WTC11 (cell line): ENCODE results near the gene GRAMD4. TPM values are rescaled to one million over a fixed set of nuclear protein-coding genes. Genes with fewer than 3 reads are reported as not detected.

Experiments
- ATAC-seq: fragments of 200-7000 bp; cut with Tn5 transposase; 2 replicates; pipeline ENCODE4 v1.10.0; 2021; ENCODE audit warnings: mild to moderate bottlenecking, moderate library complexity
- CTCF ChIA-PET: fragments of 300-600 bp; sonication (Branson Sonifier 250); formaldehyde crosslinking; loops from one replicate; lab custom pipeline; 2021; ENCODE audit warnings: antibody characterized with exemption; lab: Charles Lee
- POLR2A ChIA-PET: fragments of 350-600 bp; sonication (Branson Sonifier 250); formaldehyde crosslinking; loops from one replicate; lab custom pipeline; 2021; ENCODE audit warnings: antibody characterized with exemption; lab: Charles Lee
- DNase-seq: peaks from one replicate; pipeline ENCODE4 v3.0.0; 2021; ENCODE audit warnings: low spot score
- H3K27ac Mint-ChIP-seq: 2 replicates; pipeline ENCODE4 v1.8.0; 2021; ENCODE audit warnings: mixed read lengths
- H3K27me3 Mint-ChIP-seq: 2 replicates; pipeline ENCODE4 v1.8.0; 2021; ENCODE audit warnings: low read depth, mild to moderate bottlenecking, moderate library complexity, mixed read lengths
- H3K36me3 Mint-ChIP-seq: 2 replicates; pipeline ENCODE4 v1.8.0; 2021; ENCODE audit warnings: mixed read lengths
- H3K4me1 Mint-ChIP-seq: 2 replicates; pipeline ENCODE4 v1.8.0; 2022; ENCODE audit warnings: mixed read lengths
- H3K4me3 Mint-ChIP-seq: 2 replicates; pipeline ENCODE4 v1.8.0; 2021; ENCODE audit warnings: mild to moderate bottlenecking, moderate library complexity, mixed read lengths
- H3K9me3 Mint-ChIP-seq: 2 replicates; pipeline ENCODE4 v1.8.0; 2021; ENCODE audit warnings: mixed read lengths
- ATF1 ChIP-seq: sonication (generic); formaldehyde crosslinking; IDR thresholded peaks from 2 replicates; pipeline ENCODE4 v1.8.1; 2023; ENCODE audit warnings: mild to moderate bottlenecking, moderate library complexity, missing genetic modification reagents
- CREB1 ChIP-seq: sonication (generic); formaldehyde crosslinking; IDR thresholded peaks from 2 replicates; pipeline ENCODE4 v1.8.0; 2023; ENCODE audit warnings: mild to moderate bottlenecking, missing genetic modification reagents
- EMX1 ChIP-seq: fragments of 250-450 bp; sonication (Bioruptor Pico); IDR thresholded peaks from 2 replicates; pipeline ENCODE4 v1.8.0; 2021; ENCODE audit warnings: mild to moderate bottlenecking
- ETV6 ChIP-seq: sonication (generic); formaldehyde crosslinking; IDR thresholded peaks from 2 replicates; pipeline ENCODE4 v1.8.1; 2022; ENCODE audit warnings: mild to moderate bottlenecking, missing genetic modification reagents
- IRF2 ChIP-seq: sonication (generic); formaldehyde crosslinking; IDR thresholded peaks from 2 replicates; pipeline ENCODE4 v1.8.0; 2022; ENCODE audit warnings: low read depth, missing genetic modification reagents, borderline replicate concordance
- JUN ChIP-seq: sonication (generic); formaldehyde crosslinking; IDR thresholded peaks from 2 replicates; pipeline ENCODE4 v1.8.0; 2023; ENCODE audit warnings: mild to moderate bottlenecking, missing genetic modification reagents
- KAT7 ChIP-seq: sonication (generic); formaldehyde crosslinking; IDR thresholded peaks from 2 replicates; pipeline ENCODE4 v1.8.1; 2023; ENCODE audit warnings: missing genetic modification reagents, mild to moderate bottlenecking, borderline replicate concordance
- MXD4 ChIP-seq: fragments of 250-450 bp; sonication (Bioruptor Pico); IDR thresholded peaks from 2 replicates; pipeline ENCODE4 v1.8.0; 2021; ENCODE audit warnings: mild to moderate bottlenecking, moderate library complexity, borderline replicate concordance
- OVOL2 ChIP-seq: fragments of 250-450 bp; sonication (Bioruptor Pico); IDR thresholded peaks from 2 replicates; pipeline ENCODE4 v1.9.0; 2021; ENCODE audit warnings: mild to moderate bottlenecking, borderline replicate concordance
- SMAD4 ChIP-seq: sonication (generic); formaldehyde crosslinking; IDR thresholded peaks from 2 replicates; pipeline ENCODE4 v1.8.0; 2022; ENCODE audit warnings: mild to moderate bottlenecking, missing genetic modification reagents
- TEAD4 ChIP-seq: sonication (generic); formaldehyde crosslinking; IDR thresholded peaks from 2 replicates; pipeline ENCODE4 v1.8.0; 2022; ENCODE audit warnings: mild to moderate bottlenecking, missing genetic modification reagents
- ZNF396 ChIP-seq: fragments of 250-450 bp; sonication (Bioruptor Pico); IDR thresholded peaks from 2 replicates; pipeline ENCODE4 v1.8.0; 2021; ENCODE audit warnings: mild to moderate bottlenecking, moderate library complexity, borderline replicate concordance
- ZNF416 ChIP-seq: fragments of 250-450 bp; sonication (Bioruptor Pico); IDR thresholded peaks from 2 replicates; pipeline ENCODE4 v1.9.0; 2021; ENCODE audit warnings: mild to moderate bottlenecking, inconsistent platforms
- ZNF423 ChIP-seq: fragments of 250-450 bp; sonication (Bioruptor Pico); IDR thresholded peaks from 2 replicates; pipeline ENCODE4 v2.1.2; 2022; ENCODE audit warnings: mild to moderate bottlenecking, moderate library complexity
- total RNA-seq: library from RNA; stranded (reverse); gene quantifications from 3 replicates; pipeline ENCODE4 v1.2.3, GENCODE V29; 2021
- TF ChIP-seq, protein P1 (sequence below): sonication (generic); formaldehyde crosslinking; IDR thresholded peaks from 2 replicates; pipeline ENCODE4 v1.8.1; 2023; ENCODE audit warnings: mild to moderate bottlenecking, missing genetic modification reagents, moderate library complexity
- TF ChIP-seq, protein P2 (sequence below): sonication (generic); formaldehyde crosslinking; IDR thresholded peaks from 2 replicates; pipeline ENCODE4 v1.8.1; 2022; ENCODE audit warnings: missing genetic modification reagents, borderline replicate concordance
- TF ChIP-seq, protein P3 (sequence below): fragments of 250-450 bp; sonication (Bioruptor Pico); conservative IDR thresholded peaks from 2 replicates; pipeline ENCODE4 v1.9.0; 2021; ENCODE audit warnings: mild to moderate bottlenecking
- TF ChIP-seq, protein P4 (sequence below): sonication (generic); formaldehyde crosslinking; conservative IDR thresholded peaks from 2 replicates; pipeline ENCODE4 v1.8.1; 2022; ENCODE audit warnings: mild to moderate bottlenecking, missing genetic modification reagents
- TF ChIP-seq, protein P5 (sequence below): fragments of 250-450 bp; sonication (Bioruptor Pico); IDR thresholded peaks from 2 replicates; pipeline ENCODE4 v1.9.0; 2021; ENCODE audit warnings: mild to moderate bottlenecking, borderline replicate concordance
- TF ChIP-seq, protein P6 (sequence below): sonication (generic); formaldehyde crosslinking; IDR thresholded peaks from 2 replicates; pipeline ENCODE4 v1.8.1; 2023; ENCODE audit warnings: mild to moderate bottlenecking, missing genetic modification reagents, moderate library complexity
- TF ChIP-seq, protein P7 (sequence below): sonication (generic); formaldehyde crosslinking; IDR thresholded peaks from 2 replicates; pipeline ENCODE4 v1.8.0; 2022; ENCODE audit warnings: mild to moderate bottlenecking, missing genetic modification reagents

Gene GRAMD4
- total RNA-seq, 1 experiment from 2014 or later: 41.0 TPM

DNA sequence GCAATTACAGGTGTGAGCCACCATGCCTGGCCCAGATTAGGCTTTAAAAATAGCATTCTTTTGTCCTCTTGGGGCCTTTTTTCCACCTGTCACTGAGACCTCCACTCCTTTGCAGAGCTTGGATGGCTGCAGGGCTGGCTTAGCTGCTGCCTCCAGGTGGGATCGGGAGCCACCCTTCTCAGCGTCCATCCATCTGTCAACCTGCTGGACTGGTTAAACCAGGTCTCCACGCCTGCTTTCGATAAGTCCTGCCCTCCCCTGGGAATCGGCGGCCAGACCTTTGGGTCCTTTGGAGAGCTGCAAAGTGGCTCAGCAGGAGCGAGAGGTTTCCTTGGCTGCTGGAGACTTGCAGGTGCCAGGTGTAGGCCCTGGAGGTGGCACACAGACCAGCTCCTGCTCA lies 23.4 kb upstream of the GRAMD4 start (continued):
- TF ChIP-seq, protein P1, sequence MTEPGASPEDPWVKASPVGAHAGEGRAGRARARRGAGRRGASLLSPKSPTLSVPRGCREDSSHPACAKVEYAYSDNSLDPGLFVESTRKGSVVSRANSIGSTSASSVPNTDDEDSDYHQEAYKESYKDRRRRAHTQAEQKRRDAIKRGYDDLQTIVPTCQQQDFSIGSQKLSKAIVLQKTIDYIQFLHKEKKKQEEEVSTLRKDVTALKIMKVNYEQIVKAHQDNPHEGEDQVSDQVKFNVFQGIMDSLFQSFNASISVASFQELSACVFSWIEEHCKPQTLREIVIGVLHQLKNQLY (CRISPR knock-in tag): no peak
- TF ChIP-seq, protein P2, sequence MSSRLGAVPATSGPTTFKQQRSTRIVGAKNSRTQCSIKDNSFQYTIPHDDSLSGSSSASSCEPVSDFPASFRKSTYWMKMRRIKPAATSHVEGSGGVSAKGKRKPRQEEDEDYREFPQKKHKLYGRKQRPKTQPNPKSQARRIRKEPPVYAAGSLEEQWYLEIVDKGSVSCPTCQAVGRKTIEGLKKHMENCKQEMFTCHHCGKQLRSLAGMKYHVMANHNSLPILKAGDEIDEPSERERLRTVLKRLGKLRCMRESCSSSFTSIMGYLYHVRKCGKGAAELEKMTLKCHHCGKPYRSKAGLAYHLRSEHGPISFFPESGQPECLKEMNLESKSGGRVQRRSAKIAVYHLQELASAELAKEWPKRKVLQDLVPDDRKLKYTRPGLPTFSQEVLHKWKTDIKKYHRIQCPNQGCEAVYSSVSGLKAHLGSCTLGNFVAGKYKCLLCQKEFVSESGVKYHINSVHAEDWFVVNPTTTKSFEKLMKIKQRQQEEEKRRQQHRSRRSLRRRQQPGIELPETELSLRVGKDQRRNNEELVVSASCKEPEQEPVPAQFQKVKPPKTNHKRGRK (CRISPR knock-in tag): no peak
- no peak for TF ChIP-seq ETV6 (CRISPR knock-in tag)
- TF ChIP-seq ATF1 (CRISPR knock-in tag): no peak
- TF ChIP-seq MXD4 (CRISPR knock-in tag): no peak
- TF ChIP-seq ZNF416 (CRISPR knock-in tag): no peak

DNA sequence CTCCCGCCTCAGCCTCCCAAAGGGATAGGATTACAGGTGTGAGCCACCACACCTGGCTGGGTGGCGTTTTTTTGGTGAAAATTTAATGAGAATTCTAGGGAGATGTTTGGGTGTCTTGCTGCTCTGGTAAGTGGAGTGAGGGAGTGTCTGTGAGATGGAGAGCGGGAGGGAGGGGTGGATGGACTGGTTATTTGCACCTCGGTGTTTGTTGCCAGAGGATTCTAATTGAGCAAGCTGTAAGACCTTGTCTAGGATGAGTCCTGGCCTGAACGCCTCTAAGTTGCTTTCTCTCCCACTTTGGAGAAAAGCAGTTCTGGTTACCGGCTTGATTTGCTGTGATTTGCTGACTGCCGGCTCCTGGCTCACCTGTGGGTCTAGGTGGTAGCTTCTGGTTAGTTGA lies 22.0 kb upstream of the GRAMD4 start:
- Mint-ChIP-seq H3K9me3 (no peaks in the 10 kb centered on the region), H3K27me3 (no peaks in the 10 kb centered on the region), H3K27ac (no peak overlapping the region), H3K36me3 (no peaks in the 10 kb centered on the region), H3K4me1 (peaks cover 9% of the 10 kb centered on the region), H3K4me3 (no peak overlapping the region)
- ChIA-PET CTCF (interaction anchor here (0.8 to 3.7 kb wide), 4 partner anchors 35 to 231 kb away, joined by 3 to 23 read pairs (median 4); no protein-coding TSS in a partner anchor), POLR2A (interaction anchor here (0.6 kb wide), 1 partner anchor 164 kb away, joined by 3 read pairs; the partner anchor contains the start of gene TBC1D22A)
- ATAC-seq: no peak
- DNase-seq: no peak
- TF ChIP-seq ZNF396 (CRISPR knock-in tag) (no peak), KAT7 (no peak), ZNF423 (CRISPR knock-in tag) (no peak), CREB1 (CRISPR knock-in tag) (no peak), JUN (CRISPR knock-in tag) (no peak), OVOL2 (CRISPR knock-in tag) (no peak), TEAD4 (CRISPR knock-in tag) (no peak), SMAD4 (CRISPR knock-in tag) (no peak), EMX1 (CRISPR knock-in tag) (no peak)
- TF ChIP-seq, protein P3, sequence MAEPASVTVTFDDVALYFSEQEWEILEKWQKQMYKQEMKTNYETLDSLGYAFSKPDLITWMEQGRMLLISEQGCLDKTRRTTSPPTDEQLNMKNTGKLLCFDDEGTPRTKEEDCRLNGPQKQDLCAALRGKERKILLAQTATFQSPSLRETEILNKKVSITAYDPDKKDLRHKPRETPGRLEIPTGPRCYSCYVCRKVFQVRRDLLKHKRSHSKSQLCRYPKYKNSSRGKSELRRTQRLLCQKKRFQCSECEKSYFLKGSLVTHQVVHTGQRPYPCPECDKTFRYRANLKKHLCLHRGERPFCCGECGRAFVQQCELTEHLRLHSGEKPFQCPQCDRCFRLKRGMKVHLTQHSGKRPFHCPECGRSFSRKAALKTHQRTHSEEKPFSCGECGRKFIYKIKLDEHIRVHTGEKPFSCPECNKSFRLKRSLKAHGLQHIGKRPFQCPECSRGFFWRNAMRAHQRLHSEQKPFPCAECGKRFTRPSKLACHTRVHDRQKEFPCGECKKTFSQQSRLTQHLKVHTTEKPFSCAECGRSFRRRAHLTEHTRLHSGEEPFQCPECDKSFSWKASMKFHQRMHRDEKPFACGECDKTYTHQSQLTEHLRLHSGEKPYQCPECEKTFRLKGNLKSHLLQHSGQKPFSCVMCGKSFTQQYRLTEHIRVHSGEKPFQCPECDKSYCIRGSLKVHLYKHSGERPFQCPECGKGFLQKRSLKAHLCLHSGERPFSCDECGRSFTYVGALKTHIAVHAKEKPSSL (CRISPR knock-in tag): no peak
- TF ChIP-seq, all 79 proteins: peak for 0

DNA sequence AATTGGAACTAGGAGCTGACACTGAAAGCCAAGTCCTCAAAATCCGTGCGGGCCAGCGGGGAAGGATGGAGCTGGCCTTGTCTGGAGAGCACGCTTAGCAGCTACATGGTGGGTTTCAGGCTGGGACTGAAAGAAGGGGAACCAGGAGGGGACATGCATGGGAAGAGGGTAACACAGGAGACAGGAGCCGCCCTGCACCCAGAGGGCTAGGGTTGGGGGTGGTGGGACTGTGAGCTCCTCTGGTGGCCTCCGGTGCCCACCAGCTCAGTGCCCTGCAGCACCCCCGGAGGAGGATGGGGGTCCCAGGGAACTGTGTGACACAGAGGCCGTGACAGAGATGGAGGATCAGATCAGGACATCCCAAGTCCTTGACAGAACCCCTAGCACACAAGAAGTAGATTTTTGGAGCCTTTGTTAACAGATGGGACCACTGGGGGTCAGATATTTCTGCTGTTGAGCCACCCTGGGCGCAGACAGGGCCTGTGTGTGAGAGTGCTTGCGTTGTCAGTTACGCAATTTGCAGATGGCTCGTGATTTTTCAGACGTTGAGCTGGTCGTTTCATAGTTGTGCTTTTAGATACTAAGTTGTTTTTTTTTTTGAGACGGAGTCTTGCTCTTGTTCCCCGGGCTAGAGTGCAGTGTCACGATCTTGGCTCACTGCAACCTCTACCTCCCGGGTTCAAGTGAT lies 21.3 kb upstream of the GRAMD4 start:
- ATAC-seq: no peak
- CTCF ChIA-PET: interaction anchor here (0.8 to 3.7 kb wide), 4 partner anchors 35 to 231 kb away, joined by 3 to 23 read pairs (median 4); no protein-coding TSS in a partner anchor
- H3K27ac Mint-ChIP-seq: no peak overlapping the region
- TF ChIP-seq, protein P4, sequence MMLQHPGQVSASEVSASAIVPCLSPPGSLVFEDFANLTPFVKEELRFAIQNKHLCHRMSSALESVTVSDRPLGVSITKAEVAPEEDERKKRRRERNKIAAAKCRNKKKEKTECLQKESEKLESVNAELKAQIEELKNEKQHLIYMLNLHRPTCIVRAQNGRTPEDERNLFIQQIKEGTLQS (CRISPR knock-in tag): no peak
- TF ChIP-seq, protein P5, sequence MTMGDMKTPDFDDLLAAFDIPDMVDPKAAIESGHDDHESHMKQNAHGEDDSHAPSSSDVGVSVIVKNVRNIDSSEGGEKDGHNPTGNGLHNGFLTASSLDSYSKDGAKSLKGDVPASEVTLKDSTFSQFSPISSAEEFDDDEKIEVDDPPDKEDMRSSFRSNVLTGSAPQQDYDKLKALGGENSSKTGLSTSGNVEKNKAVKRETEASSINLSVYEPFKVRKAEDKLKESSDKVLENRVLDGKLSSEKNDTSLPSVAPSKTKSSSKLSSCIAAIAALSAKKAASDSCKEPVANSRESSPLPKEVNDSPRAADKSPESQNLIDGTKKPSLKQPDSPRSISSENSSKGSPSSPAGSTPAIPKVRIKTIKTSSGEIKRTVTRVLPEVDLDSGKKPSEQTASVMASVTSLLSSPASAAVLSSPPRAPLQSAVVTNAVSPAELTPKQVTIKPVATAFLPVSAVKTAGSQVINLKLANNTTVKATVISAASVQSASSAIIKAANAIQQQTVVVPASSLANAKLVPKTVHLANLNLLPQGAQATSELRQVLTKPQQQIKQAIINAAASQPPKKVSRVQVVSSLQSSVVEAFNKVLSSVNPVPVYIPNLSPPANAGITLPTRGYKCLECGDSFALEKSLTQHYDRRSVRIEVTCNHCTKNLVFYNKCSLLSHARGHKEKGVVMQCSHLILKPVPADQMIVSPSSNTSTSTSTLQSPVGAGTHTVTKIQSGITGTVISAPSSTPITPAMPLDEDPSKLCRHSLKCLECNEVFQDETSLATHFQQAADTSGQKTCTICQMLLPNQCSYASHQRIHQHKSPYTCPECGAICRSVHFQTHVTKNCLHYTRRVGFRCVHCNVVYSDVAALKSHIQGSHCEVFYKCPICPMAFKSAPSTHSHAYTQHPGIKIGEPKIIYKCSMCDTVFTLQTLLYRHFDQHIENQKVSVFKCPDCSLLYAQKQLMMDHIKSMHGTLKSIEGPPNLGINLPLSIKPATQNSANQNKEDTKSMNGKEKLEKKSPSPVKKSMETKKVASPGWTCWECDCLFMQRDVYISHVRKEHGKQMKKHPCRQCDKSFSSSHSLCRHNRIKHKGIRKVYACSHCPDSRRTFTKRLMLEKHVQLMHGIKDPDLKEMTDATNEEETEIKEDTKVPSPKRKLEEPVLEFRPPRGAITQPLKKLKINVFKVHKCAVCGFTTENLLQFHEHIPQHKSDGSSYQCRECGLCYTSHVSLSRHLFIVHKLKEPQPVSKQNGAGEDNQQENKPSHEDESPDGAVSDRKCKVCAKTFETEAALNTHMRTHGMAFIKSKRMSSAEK: no peak
- TF ChIP-seq ZNF416 (CRISPR knock-in tag): no peak
- TF ChIP-seq, protein P6, sequence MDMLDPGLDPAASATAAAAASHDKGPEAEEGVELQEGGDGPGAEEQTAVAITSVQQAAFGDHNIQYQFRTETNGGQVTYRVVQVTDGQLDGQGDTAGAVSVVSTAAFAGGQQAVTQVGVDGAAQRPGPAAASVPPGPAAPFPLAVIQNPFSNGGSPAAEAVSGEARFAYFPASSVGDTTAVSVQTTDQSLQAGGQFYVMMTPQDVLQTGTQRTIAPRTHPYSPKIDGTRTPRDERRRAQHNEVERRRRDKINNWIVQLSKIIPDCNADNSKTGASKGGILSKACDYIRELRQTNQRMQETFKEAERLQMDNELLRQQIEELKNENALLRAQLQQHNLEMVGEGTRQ (CRISPR knock-in tag): no peak
- TF ChIP-seq, protein P7, sequence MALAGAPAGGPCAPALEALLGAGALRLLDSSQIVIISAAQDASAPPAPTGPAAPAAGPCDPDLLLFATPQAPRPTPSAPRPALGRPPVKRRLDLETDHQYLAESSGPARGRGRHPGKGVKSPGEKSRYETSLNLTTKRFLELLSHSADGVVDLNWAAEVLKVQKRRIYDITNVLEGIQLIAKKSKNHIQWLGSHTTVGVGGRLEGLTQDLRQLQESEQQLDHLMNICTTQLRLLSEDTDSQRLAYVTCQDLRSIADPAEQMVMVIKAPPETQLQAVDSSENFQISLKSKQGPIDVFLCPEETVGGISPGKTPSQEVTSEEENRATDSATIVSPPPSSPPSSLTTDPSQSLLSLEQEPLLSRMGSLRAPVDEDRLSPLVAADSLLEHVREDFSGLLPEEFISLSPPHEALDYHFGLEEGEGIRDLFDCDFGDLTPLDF: no peak
- no peak for TF ChIP-seq IRF2
- TF ChIP-seq ZNF423 (CRISPR knock-in tag): no peak

More for the DNA sequence above, 21.3 kb upstream of the GRAMD4 start:
- POLR2A ChIA-PET: no interaction called here
- Mint-ChIP-seq H3K27me3 (no peaks in the 10 kb centered on the region), H3K4me1 (peaks cover 11% of the 10 kb centered on the region), H3K9me3 (no peaks in the 10 kb centered on the region), H3K4me3 (no peak overlapping the region), H3K36me3 (peaks cover 3% of the 10 kb centered on the region; the same call in 1 of the 2 replicates)
- DNase-seq: no peak
